GM18505 (cell line): ENCODE results near the gene LIPC.

Source experiments
- ATAC-seq: cut with Tn5 transposase; IDR thresholded peaks from one replicate; pipeline ENCODE4 v1.9.1; 2021; ENCODE audit not compliant: unreplicated experiment
- POLR2A ChIP-seq: IDR thresholded peaks from 4 replicates; pipeline ENCODE4 v1.6.1; 2011; ENCODE audit warnings: borderline replicate concordance; ENCODE audit not compliant: insufficient read depth, insufficient read length; ENCODE audit errors: extremely low read depth

The LIPC gene

DNA sequence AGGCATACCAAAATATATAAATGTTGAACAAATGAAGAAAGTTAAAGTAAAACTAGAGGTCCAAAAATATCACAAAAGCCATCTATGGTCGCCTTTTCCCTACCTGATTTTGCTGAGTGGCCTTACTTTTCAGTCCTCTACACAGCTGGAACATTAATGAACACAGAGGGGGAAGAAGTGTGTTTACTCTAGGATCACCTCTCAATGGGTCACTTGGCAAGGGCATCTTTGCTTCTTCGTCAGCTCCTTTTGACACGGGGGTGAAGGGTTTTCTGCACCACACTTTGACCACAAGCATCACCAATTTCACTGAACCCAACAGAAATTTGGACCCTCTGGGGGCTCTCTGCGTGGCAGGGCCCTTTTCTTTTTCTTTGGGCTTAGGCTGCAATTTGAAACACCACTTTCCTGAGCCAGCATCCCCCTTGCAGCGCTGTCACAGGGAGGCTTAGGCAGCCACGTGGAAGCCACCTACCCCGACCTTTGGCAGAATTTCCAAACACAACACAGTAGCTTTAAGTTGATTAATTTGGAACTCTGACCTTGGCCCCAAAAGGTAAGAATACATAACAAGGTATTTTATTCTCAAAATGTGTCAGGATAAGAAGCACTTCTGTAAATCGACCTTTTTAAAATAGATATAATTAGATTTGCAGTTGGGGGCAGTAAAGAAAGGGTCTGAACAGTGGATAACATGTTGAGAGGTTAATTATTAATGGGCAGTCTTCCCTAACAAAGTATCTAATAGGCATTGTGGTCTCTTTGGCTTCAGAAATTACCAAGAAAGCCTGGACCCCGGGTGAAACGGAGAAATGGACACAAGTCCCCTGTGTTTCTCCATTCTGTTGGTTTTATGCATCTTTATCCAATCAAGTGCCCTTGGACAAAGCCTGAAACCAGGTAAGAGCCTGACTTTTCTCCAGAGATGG is at the start of gene LIPC:
Gene LIPC, plus strand, starts transcription at position 771 of the 929 bp plus-strand sequence. Its CDS starts 42 bp downstream, at position 813.
- no peak for ATAC-seq
- TF ChIP-seq POLR2A: no peak

DNA sequence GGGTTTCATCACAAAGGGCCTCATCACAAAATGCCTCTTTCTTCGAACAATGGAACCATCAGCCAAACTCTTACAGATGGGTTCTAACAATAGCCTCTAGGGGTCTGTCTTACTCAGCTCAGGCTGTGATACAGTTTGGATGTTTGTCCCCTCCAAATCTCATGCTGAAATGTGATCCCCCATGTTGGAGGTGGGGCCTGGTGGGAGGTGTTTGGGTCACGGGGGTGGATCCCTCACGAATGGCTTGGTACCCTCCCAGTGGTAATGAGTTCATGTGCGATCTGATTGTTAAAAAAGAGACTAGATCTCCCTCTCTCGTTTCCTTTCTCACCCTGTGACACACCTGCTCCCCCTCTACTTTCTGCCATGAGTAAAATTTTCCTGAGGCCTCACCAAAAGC is 47.9 kb upstream of the LIPC start:
- no peak for ATAC-seq
- TF ChIP-seq POLR2A: no peak

DNA sequence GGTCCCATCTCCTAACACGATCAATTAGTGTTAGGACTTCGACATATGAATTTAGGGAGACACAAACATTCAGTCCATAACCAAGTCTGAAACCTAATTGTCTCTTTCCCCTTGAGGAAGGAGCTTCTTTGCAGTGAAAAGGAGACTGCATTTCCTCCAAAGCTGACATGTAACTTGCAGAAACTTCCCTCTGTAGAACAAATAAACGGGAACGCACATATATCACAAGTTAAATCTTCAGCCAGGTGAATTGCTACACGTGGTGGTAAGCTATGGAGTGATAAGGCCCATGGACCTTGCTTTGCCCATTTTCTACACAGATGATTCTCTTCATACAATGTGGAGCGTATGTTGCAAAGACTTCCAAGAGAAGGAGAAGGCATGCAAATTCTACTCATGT is 47.1 kb upstream of the LIPC start:
- no peak for TF ChIP-seq POLR2A
- ATAC-seq: no peak

DNA sequence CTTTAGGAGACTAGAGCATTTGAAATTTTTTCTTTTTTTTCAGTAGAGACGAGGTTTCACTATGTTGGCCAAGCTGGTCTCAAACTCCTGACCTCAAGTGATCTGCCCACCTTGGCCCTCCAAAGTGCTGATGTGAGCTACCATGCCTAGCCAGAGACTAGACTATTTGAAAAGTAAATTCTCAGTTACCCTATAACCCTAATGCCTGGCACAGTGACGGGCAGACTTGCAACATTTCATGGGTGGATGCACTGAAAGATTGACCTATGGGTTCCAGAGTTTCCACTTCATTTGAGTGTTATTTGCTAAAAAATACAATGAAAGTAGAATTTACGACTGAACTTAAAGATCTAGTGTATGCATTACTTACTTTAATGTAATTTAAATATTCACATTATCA is 45.7 kb upstream of the LIPC start:
- no peak for ATAC-seq
- no peak for TF ChIP-seq POLR2A

DNA sequence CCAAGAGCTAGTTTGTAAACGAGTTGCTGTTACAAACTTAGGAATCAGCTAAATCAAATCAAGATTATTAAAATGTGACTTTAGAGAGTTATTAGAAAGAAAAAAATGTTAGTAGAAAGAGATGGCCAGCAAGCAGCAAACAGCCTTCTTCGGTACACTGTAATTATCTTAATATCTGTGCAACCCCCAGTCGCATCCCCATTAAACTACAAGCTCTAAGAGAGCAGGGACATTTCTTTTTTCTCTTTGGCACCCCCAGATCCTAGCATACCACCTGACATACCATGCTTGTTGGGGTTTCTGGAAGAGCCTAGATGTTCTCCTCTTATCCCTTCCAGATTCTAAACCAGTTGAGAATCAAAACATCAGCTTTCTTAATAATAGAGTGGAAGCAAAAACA is 45.1 kb upstream of the LIPC start:
- no peak for TF ChIP-seq POLR2A
- ATAC-seq: no peak

DNA sequence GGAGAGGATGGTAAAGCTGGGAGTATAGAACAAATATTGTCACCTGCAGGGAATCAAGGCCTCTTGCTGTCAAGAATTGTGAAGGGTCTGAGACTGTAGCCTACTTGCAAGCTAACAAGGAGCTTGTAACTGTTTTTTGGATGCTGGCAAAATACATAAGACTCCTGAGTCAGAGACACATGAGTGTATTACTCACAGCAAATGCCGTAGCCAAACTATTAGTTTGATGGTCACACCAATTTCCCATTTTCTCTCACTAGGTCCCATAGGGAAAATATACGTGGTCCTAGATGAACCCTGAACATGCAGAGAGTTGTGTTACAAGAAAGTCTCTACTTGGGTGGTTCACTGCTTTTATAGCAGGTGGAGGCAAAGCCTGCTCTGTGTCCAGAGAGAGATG is 44.7 kb upstream of the LIPC start:
- ATAC-seq: no peak
- TF ChIP-seq POLR2A: no peak

DNA sequence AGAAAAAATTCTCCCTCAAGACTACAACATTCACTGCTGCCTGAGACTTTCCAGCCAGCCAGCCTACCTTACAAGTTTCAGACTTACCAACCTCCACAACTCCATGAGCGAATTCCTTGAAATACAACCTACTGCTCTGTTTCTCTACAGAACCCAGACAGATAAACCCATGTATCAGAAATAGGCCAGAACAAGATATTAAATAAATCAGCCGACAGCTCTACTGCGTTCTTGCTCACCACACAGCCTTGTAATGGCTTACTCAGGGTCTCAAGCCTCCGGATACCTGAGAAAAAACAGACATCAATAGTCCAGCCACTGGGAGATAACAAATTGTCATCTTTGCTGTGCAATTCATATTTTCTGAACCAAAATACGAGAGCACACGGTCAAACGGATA is 43.6 kb upstream of the LIPC start:
- no peak for TF ChIP-seq POLR2A
- no peak for ATAC-seq

DNA sequence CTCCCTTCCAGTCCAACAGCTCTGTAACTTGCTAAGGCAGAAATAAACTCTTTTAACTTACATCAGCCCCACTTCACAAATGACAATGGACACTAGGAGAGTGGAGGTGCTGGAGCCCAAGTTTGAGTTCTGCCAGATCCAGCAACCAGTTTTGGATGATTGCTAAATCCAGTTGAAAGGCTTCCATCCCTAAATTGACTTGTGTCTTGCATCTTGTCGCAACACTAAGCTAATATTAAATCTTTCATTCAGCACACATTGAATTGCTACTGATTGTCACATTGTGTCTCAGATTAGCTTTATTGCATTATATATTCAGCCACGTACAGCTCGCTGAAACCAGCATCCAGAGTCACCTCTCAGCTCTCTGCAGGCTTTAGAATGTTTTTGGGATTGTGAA is 41.7 kb upstream of the LIPC start:
- no peak for ATAC-seq
- no peak for TF ChIP-seq POLR2A

DNA sequence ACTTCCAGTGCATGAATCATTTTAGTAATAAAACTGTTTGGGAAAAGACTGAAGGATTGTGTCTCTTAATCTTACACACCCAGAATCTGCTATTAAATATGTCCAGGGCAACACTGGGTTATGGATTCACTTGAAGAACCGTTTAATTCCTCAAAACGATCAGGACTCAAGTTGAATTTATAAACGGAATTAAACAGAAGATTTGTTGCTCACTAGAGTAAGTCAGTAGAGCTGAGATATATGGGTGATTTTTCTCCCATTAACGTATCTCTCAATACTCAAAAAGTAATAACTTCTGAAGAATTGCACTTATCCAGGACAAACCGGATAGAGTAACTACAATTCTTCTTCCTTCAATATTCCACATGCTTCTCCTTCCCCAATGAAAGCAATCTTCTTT is 41.1 kb upstream of the LIPC start:
- TF ChIP-seq POLR2A: no peak
- ATAC-seq: no peak

DNA sequence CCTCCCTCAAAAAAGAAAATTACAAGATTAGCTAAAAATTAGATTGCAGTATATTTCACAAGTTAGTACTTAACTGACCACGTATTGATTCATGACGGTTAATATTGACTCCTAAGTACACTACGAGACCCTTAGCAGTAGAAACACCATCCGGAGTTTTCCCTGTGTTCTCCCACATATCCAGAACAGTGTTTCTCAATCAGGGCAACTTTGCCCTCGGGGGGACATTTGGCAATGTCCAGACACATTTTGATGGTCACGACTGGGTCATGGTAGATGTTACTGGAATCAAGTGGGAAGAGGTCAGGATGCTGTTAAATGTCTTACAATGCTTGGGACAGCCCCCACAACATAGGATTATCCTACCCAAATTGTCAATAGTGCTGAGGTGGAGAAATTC is 40.7 kb upstream of the LIPC start:
- TF ChIP-seq POLR2A: no peak
- no peak for ATAC-seq

DNA sequence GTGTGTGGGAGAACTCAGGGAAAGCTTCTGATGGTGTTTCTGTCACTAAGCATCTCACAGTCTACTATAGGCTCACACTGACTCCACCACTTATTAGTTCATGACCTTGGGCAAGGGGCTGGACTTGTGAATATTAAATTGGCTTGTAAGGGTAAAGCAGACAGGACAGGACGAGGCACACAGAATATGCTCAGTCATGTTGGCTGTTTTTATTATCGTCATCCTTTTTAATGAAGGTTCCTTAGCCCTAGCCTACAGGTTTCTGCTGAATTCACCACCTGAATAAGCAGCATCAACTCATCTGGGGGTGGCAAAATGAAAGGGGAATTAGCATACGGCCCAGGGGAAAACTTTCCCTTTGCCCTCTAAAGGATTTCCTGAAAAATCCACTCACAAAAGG is 39.6 kb upstream of the LIPC start:
- TF ChIP-seq POLR2A: no peak
- no peak for ATAC-seq

DNA sequence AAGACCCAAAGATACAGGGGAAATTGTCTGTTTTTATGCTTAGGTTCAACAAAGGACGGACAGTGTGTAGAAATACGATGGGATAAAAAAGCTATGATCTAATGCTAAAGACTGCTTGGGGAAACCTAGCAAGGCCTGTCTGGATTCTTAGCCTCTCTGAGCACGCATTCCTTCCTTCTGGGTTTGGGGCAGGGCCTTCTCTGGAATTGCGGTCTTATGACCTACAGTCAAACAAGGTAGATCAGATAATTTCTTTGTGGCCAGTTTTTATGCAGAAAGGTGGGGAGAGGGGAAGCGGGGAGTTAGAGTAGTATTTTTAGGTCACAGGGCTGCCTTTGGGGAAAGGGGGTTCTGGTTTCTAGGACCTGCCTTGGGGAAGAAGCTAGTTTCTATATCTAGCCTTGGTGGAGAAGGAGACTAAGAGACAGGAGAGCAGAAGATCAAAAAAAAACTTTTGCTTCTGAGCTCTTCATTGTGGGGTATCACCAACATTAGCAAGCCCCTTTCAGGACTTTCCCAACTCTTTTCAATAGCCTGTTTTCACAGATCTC is 39.1 kb upstream of the LIPC start:
- no peak for TF ChIP-seq POLR2A
- no peak for ATAC-seq

DNA sequence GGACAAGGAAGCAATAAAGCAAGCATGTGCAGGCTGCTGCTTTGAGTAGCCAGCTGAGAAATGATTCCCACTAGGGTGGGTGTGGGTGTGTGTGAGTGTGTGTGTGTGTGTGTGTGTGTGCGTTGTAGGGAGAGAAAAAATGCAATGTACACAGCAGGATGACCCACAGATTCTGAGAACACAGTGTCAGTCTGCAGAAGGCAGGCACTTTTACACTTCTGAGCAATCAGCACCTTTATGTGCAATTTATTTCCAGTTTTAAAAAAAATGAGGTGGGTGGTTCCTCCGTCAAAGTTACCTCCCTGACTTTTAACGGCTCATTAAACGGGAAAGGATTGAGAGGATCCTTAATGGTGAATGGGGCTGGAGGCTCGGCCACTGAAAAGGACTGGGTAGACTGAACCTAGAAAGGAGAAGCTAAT is 38.5 kb upstream of the LIPC start:
- TF ChIP-seq POLR2A: no peak
- ATAC-seq: no peak

DNA sequence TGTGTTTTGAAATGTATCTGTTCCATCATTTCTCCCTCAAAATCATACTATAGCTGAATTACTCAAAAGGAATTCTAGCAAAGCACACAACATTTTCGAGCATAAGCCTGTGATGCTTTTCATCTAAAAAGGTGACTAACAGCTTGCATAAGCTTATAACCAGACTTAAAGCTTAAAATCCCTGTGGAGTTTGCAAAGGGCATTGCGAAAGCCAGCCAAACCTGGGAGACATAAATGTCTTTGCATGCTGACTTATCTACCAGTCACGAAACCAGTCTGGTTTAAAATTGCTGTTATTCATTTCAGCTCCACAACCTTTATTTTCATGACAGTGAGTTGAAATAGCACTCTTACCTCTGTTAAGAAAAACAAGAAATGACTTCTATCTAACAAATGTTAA is 35.6 kb upstream of the LIPC start:
- ATAC-seq: no peak
- TF ChIP-seq POLR2A: no peak
